Trophoblast cell (in vitro differentiated cells and primary cell): Measurements from ENCODE around the gene SREBF2.
A peak's percentile ranks its signal among the peaks of the same experiment; 100 is the strongest.

Experiments
- DNase-seq, 2 donors: peaks; one replicate each; pipeline ENCODE4 v3.0.0-alpha.2; 2016
- H2AFZ ChIP-seq: 2 replicates; pipeline ENCODE4 v1.6.1; 2013; ENCODE audit warnings: low read length, moderate library complexity, mild to moderate bottlenecking; ENCODE audit not compliant: insufficient read depth, poor library complexity
- H2AK5ac ChIP-seq: 2 replicates; pipeline ENCODE4 v1.6.1; 2013; ENCODE audit warnings: mild to moderate bottlenecking, low read length
- H2BK120ac ChIP-seq: 2 replicates; pipeline ENCODE4 v1.6.1; 2013; ENCODE audit warnings: low read length, mild to moderate bottlenecking, moderate library complexity; ENCODE audit not compliant: insufficient read depth, poor library complexity
- H2BK12ac ChIP-seq: 2 replicates; pipeline ENCODE4 v1.6.1; 2013; ENCODE audit warnings: mild to moderate bottlenecking, low read length, moderate library complexity
- H2BK5ac ChIP-seq: 2 replicates; pipeline ENCODE4 v1.6.1; 2013; ENCODE audit warnings: low read length, low read depth, moderate library complexity, mild to moderate bottlenecking; ENCODE audit not compliant: poor library complexity
- H3K14ac ChIP-seq: 2 replicates; pipeline ENCODE4 v1.6.1; 2013; ENCODE audit warnings: mild to moderate bottlenecking, low read length
- H3K18ac ChIP-seq: 2 replicates; pipeline ENCODE4 v1.6.1; 2013; ENCODE audit warnings: mild to moderate bottlenecking, low read length
- H3K23ac ChIP-seq: 2 replicates; pipeline ENCODE4 v1.6.1; 2013; ENCODE audit warnings: low read length
- H3K27ac ChIP-seq: 2 replicates; pipeline ENCODE4 v1.5.1; 2013; ENCODE audit warnings: low read depth, mild to moderate bottlenecking, inconsistent platforms, low read length, moderate library complexity
- H3K27me3 ChIP-seq: 2 replicates; pipeline ENCODE4 v1.6.1; 2013; ENCODE audit warnings: inconsistent platforms, mild to moderate bottlenecking, low read length, moderate library complexity; ENCODE audit not compliant: insufficient read depth
- H3K36me3 ChIP-seq, 2 experiments: 1 replicate in 1 of 2; 2 replicates in 1 of 2; pipeline ENCODE4 v1.6.1; 2013; ENCODE audit warnings: low read length in 2 of 2, mild to moderate bottlenecking in 2 of 2, moderate library complexity in 1 of 2; ENCODE audit not compliant: insufficient read depth in 2 of 2, control insufficient read depth in 1 of 2
- H3K4ac ChIP-seq: 2 replicates; pipeline ENCODE4 v1.6.1; 2013; ENCODE audit warnings: low read depth, mild to moderate bottlenecking, low read length, moderate library complexity
- H3K4me1 ChIP-seq, 2 experiments: 1 replicate in 1 of 2; 2 replicates in 1 of 2; pipeline ENCODE4 v1.6.1; 2013; ENCODE audit warnings: low read length in 2 of 2, mild to moderate bottlenecking in 2 of 2, moderate library complexity in 1 of 2; ENCODE audit not compliant: insufficient read depth in 2 of 2, control insufficient read depth in 1 of 2
- H3K4me2 ChIP-seq: 2 replicates; pipeline ENCODE4 v1.6.1; 2013; ENCODE audit warnings: inconsistent platforms, mild to moderate bottlenecking, low read length, moderate library complexity
- H3K4me3 ChIP-seq: 2 replicates; pipeline ENCODE4 v1.5.1; 2013; ENCODE audit warnings: mild to moderate bottlenecking, low read depth, low read length, inconsistent platforms
- H3K79me1 ChIP-seq: one replicate; pipeline ENCODE4 v1.6.1; 2013; ENCODE audit warnings: low read length
- H3K79me2 ChIP-seq: 2 replicates; pipeline ENCODE4 v1.6.1; 2013; ENCODE audit warnings: low read length, mild to moderate bottlenecking; ENCODE audit not compliant: control insufficient read depth, insufficient read depth, poor library complexity
- H3K9ac ChIP-seq: 2 replicates; pipeline ENCODE4 v1.6.1; 2013; ENCODE audit warnings: mild to moderate bottlenecking, low read length
- H3K9me3 ChIP-seq: 2 replicates; pipeline ENCODE4 v1.6.1; 2013; ENCODE audit warnings: low read depth, mild to moderate bottlenecking, control low read depth, inconsistent platforms, low read length; ENCODE audit not compliant: insufficient read depth
- H4K12ac ChIP-seq: 2 replicates; pipeline ENCODE4 v1.6.1; 2013; ENCODE audit warnings: low read depth, mild to moderate bottlenecking, low read length, moderate library complexity
- H4K8ac ChIP-seq: 2 replicates; pipeline ENCODE4 v1.6.1; 2013; ENCODE audit warnings: low read depth, mild to moderate bottlenecking, low read length, moderate library complexity
- H4K91ac ChIP-seq: one replicate; pipeline ENCODE4 v1.6.1; 2013; ENCODE audit warnings: low read depth, mild to moderate bottlenecking, low read length, moderate library complexity
- WGBS: extraction: QIAGEN DNeasy Blood & Tissue Kit; methylation state at CpG from one replicate; pipeline ENCODE4 v1.1.7; 2013; ENCODE audit warnings: missing lambda C conversion rate; ENCODE audit not compliant: insufficient read length, insufficient coverage; ENCODE audit errors: extremely low coverage; 5-methylcytosine and 5-hydroxymethylcytosine counted together

SREBF2 gene

GRCh38 chr22:41826021-41826420 lies 6.9 kb upstream of the SREBF2 start:
- H4K91ac ChIP-seq = peak overlapping the region; percentile 52
- peaks cover 0 to 2% of the 10 kb centered on the region in 2 experiments for H3K36me3 ChIP-seq
- no peak overlapping the region for H2BK5ac ChIP-seq
- H2BK12ac ChIP-seq = no peak overlapping the region
- peak overlapping the region; percentile 14 for H3K14ac ChIP-seq
- no peak for DNase-seq
- H3K23ac ChIP-seq = no peak overlapping the region
- H3K4me2 ChIP-seq = no peak overlapping the region
- H2BK120ac ChIP-seq = no peak overlapping the region
- H2AFZ ChIP-seq = no peak overlapping the region
- peaks cover 1% of the 10 kb centered on the region for H3K9me3 ChIP-seq
- no peak overlapping the region for H4K12ac ChIP-seq
- no peak overlapping the region for H4K8ac ChIP-seq
- no peak overlapping the region for H3K27ac ChIP-seq
- no peak overlapping the region for H3K4ac ChIP-seq
- H3K18ac ChIP-seq = no peak overlapping the region
- peaks cover 7% of the 10 kb centered on the region for H3K79me1 ChIP-seq
- H3K9ac ChIP-seq = no peak overlapping the region
- no peak overlapping the region for H2AK5ac ChIP-seq
- no peaks in the 10 kb centered on the region for H3K79me2 ChIP-seq
- H3K4me1 ChIP-seq = peaks cover 9 to 11% of the 10 kb centered on the region in 2 experiments
- no peak overlapping the region for H3K4me3 ChIP-seq
- WGBS = no CpG with 5 or more reads among the region's 3 CpGs
- H3K27me3 ChIP-seq = no peaks in the 10 kb centered on the region

GRCh38 chr22:41826430-41827383 lies 6.2 kb upstream of the SREBF2 start:
- DNase-seq = no peak
- no peak overlapping the region for H4K12ac ChIP-seq
- WGBS = no CpG with 5 or more reads among the region's 11 CpGs
- no peak overlapping the region for H3K4me2 ChIP-seq
- no peak overlapping the region for H3K18ac ChIP-seq
- peaks cover 1% of the 10 kb centered on the region for H3K9me3 ChIP-seq
- no peak overlapping the region for H3K9ac ChIP-seq
- H3K36me3 ChIP-seq = peaks cover 0 to 2% of the 10 kb centered on the region in 2 experiments
- H2AFZ ChIP-seq = no peak overlapping the region
- H3K79me2 ChIP-seq = no peaks in the 10 kb centered on the region
- peak overlapping the region; percentile 22 for H3K14ac ChIP-seq
- no peak overlapping the region for H3K4ac ChIP-seq
- peaks cover 8% of the 10 kb centered on the region for H3K79me1 ChIP-seq
- no peak overlapping the region for H3K27ac ChIP-seq
- H2BK12ac ChIP-seq = peak overlapping the region; percentile 37
- no peaks in the 10 kb centered on the region for H3K27me3 ChIP-seq
- no peak overlapping the region for H3K23ac ChIP-seq
- no peak overlapping the region for H2AK5ac ChIP-seq
- H3K4me1 ChIP-seq = peaks cover 12 to 13% of the 10 kb centered on the region in 2 experiments
- no peak overlapping the region for H2BK5ac ChIP-seq
- peak overlapping the region; percentile 52 for H4K91ac ChIP-seq
- no peak overlapping the region for H3K4me3 ChIP-seq
- H4K8ac ChIP-seq = no peak overlapping the region
- H2BK120ac ChIP-seq = no peak overlapping the region

GRCh38 chr22:41827671-41828070 lies 5.2 kb upstream of the SREBF2 start:
- no peak overlapping the region for H2AFZ ChIP-seq
- H4K8ac ChIP-seq = no peak overlapping the region
- H3K9ac ChIP-seq = no peak overlapping the region
- H3K4me1 ChIP-seq = peaks cover 15 to 17% of the 10 kb centered on the region in 2 experiments
- peak overlapping the region; percentile 23 for H2BK120ac ChIP-seq
- H3K79me2 ChIP-seq = peaks cover 3% of the 10 kb centered on the region
- H3K18ac ChIP-seq = no peak overlapping the region
- no peaks in the 10 kb centered on the region for H3K9me3 ChIP-seq
- H4K12ac ChIP-seq = no peak overlapping the region
- no peak overlapping the region for H3K23ac ChIP-seq
- no peak overlapping the region for H2AK5ac ChIP-seq
- H2BK12ac ChIP-seq = no peak overlapping the region
- peaks cover 0 to 2% of the 10 kb centered on the region in 2 experiments for H3K36me3 ChIP-seq
- H4K91ac ChIP-seq = no peak overlapping the region
- H3K27me3 ChIP-seq = no peaks in the 10 kb centered on the region
- H3K4ac ChIP-seq = no peak overlapping the region
- no peak overlapping the region for H2BK5ac ChIP-seq
- H3K14ac ChIP-seq = no peak overlapping the region
- no CpG with 5 or more reads among the region's 6 CpGs for WGBS
- H3K79me1 ChIP-seq = peaks cover 12% of the 10 kb centered on the region
- no peak overlapping the region for H3K27ac ChIP-seq
- no peak overlapping the region for H3K4me3 ChIP-seq
- H3K4me2 ChIP-seq = no peak overlapping the region
- peak in 1 of 2 donors; percentile 38 for DNase-seq

- no CpG with 5 or more reads among the region's 4 CpGs for whole genome bisulfite sequencing
- no peaks in the 10 kb centered on the region for H3K27me3 ChIP-seq
These were observed 4.4 kb upstream of the SREBF2 start for GRCh38 chr22:41828516-41828915.

More at GRCh38 chr22:41828516-41828915, 4.4 kb upstream of the SREBF2 start:
- peak in 1 of 2 donors; percentile 20 for DNase-seq
- Histone ChIP-seq H3K9me3 (no peaks in the 10 kb centered on the region), H3K79me2 (peaks cover 8% of the 10 kb centered on the region), H3K14ac (no peak overlapping the region), H4K91ac (no peak overlapping the region), H3K27ac (no peak overlapping the region), H3K4me1 (peaks cover 15 to 17% of the 10 kb centered on the region in 2 experiments), H3K4me3 (no peak overlapping the region), H3K23ac (no peak overlapping the region), H3K36me3 (peaks cover 0 to 2% of the 10 kb centered on the region in 2 experiments), H2BK12ac (peak overlapping the region; percentile 43), H4K12ac (no peak overlapping the region), H2AK5ac (peak overlapping the region; percentile 1), H3K79me1 (peaks cover 17% of the 10 kb centered on the region), H3K9ac (no peak overlapping the region), H3K4ac (no peak overlapping the region), H4K8ac (no peak overlapping the region), H2BK5ac (no peak overlapping the region), H2AFZ (no peak overlapping the region), H3K18ac (no peak overlapping the region), H2BK120ac (no peak overlapping the region), H3K4me2 (no peak overlapping the region)
